Measurements from ENCODE around the gene TRIM7. TPM values are rescaled to one million over a fixed set of nuclear protein-coding genes. Genes with fewer than 3 reads are reported as not detected.

TRIM7 gene
- total and polyA plus RNA-seq, 9 of the 15 experiments (the other 6 are each of a cell fraction or from before 2014, with no cell fraction given) = 2.6 to 14.9 (median 8.9) TPM

DNA sequence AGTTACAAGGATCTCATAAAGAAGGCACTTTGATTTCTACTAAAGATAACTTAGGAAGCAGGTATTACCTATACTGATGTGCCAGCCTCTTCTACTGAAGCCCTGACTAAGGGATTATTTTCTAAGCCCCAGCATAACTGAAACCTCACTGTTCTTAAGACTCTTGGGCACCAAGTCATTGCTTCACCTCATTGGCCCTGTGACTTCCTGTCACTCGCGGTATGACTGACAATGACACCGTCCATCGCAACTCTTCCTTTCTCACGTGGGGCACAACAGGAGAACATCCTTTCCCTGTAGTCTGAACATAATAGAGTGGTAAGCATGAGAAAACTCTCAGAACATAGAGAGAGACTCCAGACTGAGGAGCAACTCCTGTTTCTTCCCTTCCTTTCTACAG, 51.2 kb downstream of the TRIM7 start:
- H3K4me1 ChIP-seq (replicated peaks in 1 of 2; ENCODE audit: control insufficient read depth in 2 of 2, insufficient read depth in 2 of 2, low read length in 2 of 2) = peaks cover 3 to 5% of the 10 kb centered on the region in 2 experiments; a peak in 3 of 5 replicates
- no peak for DNase-seq (ENCODE audit: extremely low read depth in 1 of 4, low spot score in 3 of 4)

More for the DNA sequence above, 51.2 kb downstream of the TRIM7 start:
- 69% methylated on average over 5 of the region's 5 CpGs for WGBS (ENCODE audit: insufficient coverage, low coverage, missing lambda C conversion rate)
- Histone ChIP-seq H3K9me1 (ENCODE audit: control insufficient read depth, insufficient read depth, low read length) (no peaks in the 10 kb centered on the region), H3K9ac (ENCODE audit: insufficient read depth in 1 of 2, low read depth in 2 of 2, low read length in 2 of 2) (no peak overlapping the region), H3K79me2 (ENCODE audit: control insufficient read depth, insufficient read depth, low read length) (no peaks in the 10 kb centered on the region), H3K27ac (ENCODE audit: extremely low read depth, low read depth, low read length) (no peak overlapping the region), H3K9me3 (replicated peaks; ENCODE audit: control insufficient read depth, insufficient read depth, low read depth, low read length) (no peaks in the 10 kb centered on the region), H3K36me3 (ENCODE audit: control insufficient read depth, insufficient read depth, low read length) (no peaks in the 10 kb centered on the region), H3K4me2 (ENCODE audit: insufficient read depth, low read length) (no peak overlapping the region), H3K4me3 (no peak overlapping the region), H3K27me3 (ENCODE audit: control insufficient read depth in 2 of 2, insufficient read depth in 2 of 2, low read length in 2 of 2) (no peaks in the 10 kb centered on the region), H4K20me1 (replicated peaks; ENCODE audit: control insufficient read depth, insufficient read depth, low read length) (no peaks in the 10 kb centered on the region), H2AFZ (ENCODE audit: low read depth, low read length) (no peak overlapping the region)
- TF ChIP-seq POLR3A (IDR thresholded peaks at IDR 0.05; ENCODE audit: borderline replicate concordance, extremely low read depth, insufficient read depth, insufficient read length) (no peak), ZNF347 (CRISPR knock-in tag; IDR thresholded peaks at IDR 0.05; ENCODE audit: low read depth) (no peak), ZNF174 (CRISPR knock-in tag; IDR thresholded peaks at IDR 0.05) (no peak), POLR2A (conservative IDR thresholded peaks at IDR 0.05) (no peak), ZNF263 (CRISPR knock-in tag; IDR thresholded peaks at IDR 0.05; ENCODE audit: borderline replicate concordance) (no peak)
- TF ChIP-seq, protein P1, sequence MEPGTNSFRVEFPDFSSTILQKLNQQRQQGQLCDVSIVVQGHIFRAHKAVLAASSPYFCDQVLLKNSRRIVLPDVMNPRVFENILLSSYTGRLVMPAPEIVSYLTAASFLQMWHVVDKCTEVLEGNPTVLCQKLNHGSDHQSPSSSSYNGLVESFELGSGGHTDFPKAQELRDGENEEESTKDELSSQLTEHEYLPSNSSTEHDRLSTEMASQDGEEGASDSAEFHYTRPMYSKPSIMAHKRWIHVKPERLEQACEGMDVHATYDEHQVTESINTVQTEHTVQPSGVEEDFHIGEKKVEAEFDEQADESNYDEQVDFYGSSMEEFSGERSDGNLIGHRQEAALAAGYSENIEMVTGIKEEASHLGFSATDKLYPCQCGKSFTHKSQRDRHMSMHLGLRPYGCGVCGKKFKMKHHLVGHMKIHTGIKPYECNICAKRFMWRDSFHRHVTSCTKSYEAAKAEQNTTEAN (CRISPR knock-in tag; IDR thresholded peaks at IDR 0.05) = no peak
- TF ChIP-seq, protein P2, sequence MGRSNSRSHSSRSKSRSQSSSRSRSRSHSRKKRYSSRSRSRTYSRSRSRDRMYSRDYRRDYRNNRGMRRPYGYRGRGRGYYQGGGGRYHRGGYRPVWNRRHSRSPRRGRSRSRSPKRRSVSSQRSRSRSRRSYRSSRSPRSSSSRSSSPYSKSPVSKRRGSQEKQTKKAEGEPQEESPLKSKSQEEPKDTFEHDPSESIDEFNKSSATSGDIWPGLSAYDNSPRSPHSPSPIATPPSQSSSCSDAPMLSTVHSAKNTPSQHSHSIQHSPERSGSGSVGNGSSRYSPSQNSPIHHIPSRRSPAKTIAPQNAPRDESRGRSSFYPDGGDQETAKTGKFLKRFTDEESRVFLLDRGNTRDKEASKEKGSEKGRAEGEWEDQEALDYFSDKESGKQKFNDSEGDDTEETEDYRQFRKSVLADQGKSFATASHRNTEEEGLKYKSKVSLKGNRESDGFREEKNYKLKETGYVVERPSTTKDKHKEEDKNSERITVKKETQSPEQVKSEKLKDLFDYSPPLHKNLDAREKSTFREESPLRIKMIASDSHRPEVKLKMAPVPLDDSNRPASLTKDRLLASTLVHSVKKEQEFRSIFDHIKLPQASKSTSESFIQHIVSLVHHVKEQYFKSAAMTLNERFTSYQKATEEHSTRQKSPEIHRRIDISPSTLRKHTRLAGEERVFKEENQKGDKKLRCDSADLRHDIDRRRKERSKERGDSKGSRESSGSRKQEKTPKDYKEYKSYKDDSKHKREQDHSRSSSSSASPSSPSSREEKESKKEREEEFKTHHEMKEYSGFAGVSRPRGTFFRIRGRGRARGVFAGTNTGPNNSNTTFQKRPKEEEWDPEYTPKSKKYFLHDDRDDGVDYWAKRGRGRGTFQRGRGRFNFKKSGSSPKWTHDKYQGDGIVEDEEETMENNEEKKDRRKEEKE (IDR thresholded peaks at IDR 0.05; ENCODE audit: borderline replicate concordance in 1 of 2, control insufficient read depth in 1 of 2, low read depth in 2 of 2, low read length in 1 of 2) = no peak
- ChIA-PET POLR2A (no interaction called here), CTCF (ENCODE audit: low intra/inter-chr PET ratio) (no interaction called here)
- BruUV-seq (replicated peaks) = no TSS peak
- intact Hi-C loops (cut with micrococcal nuclease) (no loop called here), in situ Hi-C loops (cut with MboI) (no loop called here)
- ATAC-seq = no peak
- FAIRE-seq = peak; percentile 67
